NCI-H446 (cell line): Measurements from ENCODE around the gene TLX2.

ENCODE experiments used
- DNase-seq, 2 experiments: peaks; one replicate each; lab custom pipeline; 2025; lab: John Stamatoyannopoulos, UW

TLX2 gene

GRCh38 chr2:74531666-74532065 lies 17.4 kb downstream of the TLX2 start:
- DNase-seq, result no peak

DNA sequence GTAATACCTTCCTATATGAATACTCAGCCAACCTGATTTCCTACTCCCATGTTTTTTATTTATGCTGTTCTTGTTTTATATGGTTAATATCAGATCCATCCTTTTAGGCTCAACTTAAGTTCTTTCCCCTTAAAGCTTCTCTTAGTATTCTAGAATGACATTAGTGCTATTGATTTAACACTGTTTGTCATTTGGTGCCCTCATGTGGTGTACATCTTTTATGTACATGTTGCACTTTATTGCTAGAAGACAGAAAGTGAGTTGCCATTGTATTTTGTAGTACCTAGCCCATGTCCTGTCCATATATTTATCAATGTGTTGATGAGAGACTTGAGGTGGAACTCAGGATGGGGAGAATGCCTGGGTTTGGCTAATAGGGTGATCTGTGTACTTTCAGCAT lies 18.0 kb downstream of the TLX2 start:
- DNase-seq, result peak in 1 of 2 experiments; percentile 26

GRCh38 chr2:74533464-74533863 lies 19.2 kb downstream of the TLX2 start:
- DNase-seq, result no peak

DNA sequence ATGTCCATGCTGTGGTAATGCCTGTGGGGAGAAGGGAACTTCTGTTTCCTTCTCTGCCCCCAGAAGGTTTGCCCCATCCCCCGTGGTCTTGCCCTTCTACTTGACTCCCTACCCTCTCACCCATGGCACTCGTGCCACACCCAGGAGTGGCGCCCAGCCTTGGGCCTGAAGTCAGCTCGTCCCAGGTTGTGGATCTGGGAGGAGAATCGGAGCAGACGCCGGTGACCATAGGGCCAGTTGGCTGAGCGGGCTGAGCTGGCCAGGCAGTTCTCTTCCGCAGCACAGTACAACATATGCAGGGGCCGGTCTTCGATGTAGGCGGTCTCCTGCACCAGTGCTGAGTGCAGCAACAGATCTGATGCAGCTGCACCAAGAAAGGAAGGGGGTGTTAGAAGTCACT lies 20.2 kb downstream of the TLX2 start:
- DNase-seq, result no peak

DNA sequence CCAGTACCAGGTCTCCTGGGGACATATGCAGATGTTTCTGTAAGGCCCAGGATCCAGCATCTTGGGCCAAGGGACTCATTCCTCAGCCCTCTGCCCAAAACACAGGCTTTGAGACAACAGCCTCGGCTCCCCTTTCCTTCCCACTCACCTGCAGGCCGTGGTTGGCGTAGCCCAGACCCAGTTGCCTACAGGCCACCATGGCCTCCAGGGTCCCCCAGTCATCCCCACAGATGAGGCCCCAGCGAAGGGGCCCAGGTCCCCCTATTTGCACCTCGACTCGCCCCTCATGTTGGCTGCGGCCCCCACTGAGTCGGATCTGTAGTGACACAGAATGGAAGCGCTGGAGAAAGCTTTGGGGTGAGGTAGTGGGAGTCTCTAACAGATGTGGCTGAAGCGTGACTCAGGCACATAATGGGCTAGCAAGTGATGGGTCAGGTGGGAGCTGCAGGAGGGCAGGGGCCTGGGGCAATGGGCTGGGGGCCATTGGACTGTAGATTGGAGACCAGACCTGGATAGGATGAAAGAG lies 21.3 kb downstream of the TLX2 start:
- no peak for DNase-seq

- no peak for DNase-seq
These were observed 22.1 kb downstream of the TLX2 start for GRCh38 chr2:74536166-74536950.

- no peak for DNase-seq
These were observed 22.9 kb downstream of the TLX2 start for GRCh38 chr2:74537140-74537539.

- no peak for DNase-seq
These were observed 24.7 kb downstream of the TLX2 start for GRCh38 chr2:74538881-74539339.

DNA sequence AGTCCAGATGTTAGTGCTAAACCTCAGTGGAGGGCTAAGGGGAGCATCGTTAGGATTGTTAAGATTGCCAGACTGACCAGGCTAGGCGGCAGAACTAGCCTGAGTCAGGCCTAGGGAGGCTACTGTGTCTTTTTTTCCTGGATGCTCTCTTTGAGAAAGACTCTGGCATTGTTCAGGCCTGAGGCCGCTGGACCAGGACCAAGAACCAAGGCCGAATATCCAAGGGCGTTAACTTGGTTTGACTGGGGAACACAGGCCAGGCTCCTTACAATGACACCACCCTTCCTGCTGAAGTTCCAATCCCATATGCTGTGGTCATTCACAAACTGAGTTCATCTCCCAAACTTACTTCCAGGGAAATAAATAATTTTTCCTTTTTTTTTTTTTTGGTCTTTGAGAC lies 26.0 kb downstream of the TLX2 start:
- no peak for DNase-seq

DNA sequence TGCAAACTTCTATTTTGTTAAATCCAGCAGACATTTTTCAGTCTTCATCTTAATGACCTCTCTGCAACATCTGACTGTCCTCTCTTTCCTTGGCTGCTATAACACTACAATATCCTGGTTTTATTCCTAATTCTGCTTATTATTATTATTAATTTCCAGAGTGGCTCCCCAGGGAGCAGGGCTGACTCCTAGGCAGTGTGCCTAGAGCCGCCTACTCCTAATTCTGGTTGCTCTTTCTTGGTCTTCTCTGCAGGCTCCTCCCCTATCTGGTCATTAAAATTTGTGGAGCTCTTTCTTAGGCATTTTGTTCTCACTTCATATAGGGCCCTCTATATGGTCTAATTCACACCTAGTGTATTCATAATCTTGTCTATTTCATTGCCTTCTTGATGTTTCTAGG lies 28.7 kb downstream of the TLX2 start:
- DNase-seq, result no peak

DNA sequence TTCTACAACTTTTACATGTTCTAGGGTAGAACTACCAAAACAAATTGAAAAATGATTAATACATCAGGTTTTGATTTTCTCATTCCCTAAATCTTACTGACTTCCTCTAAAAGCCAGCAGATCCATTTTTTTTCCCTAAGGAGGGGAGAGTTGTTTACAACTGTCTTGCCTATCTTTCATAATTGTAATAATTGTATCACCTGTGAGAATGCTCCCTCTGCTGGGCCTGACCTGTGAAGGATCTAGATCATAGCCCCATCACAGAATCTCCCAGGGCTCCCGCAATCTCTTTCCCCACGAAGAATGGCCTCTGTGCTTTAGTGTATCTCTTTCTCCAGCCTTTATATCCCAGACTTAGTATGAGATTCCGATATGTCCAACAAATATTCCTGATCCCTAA lies 30.4 kb downstream of the TLX2 start:
- DNase-seq, result no peak

DNA sequence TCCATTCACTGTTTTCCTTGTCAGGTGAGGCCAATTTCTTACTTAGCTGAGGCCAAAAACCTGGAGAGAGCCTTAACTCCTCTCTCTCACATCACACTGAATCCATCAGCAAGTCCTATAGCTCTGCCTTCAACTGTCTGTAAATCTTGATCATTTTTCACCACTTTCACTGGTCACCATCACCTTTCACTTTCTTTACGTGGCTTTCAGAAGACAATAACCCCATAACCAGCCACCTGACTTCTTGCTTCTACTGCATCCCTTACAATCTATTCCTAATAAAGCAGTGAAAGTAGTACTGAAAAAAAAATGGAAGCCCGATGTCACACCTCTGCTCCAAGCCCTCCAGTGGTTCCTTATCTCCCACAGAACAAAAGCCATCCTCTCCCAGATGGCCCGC lies 31.8 kb downstream of the TLX2 start:
- no peak for DNase-seq

GRCh38 chr2:74548285-74548899 lies 34.1 kb downstream of the TLX2 start:
- DNase-seq, result peak; percentile 34 to 85

- DNase-seq, result peak in 1 of 2 experiments; percentile 85
These were observed 34.9 kb downstream of the TLX2 start for GRCh38 chr2:74548900-74549826.

DNA sequence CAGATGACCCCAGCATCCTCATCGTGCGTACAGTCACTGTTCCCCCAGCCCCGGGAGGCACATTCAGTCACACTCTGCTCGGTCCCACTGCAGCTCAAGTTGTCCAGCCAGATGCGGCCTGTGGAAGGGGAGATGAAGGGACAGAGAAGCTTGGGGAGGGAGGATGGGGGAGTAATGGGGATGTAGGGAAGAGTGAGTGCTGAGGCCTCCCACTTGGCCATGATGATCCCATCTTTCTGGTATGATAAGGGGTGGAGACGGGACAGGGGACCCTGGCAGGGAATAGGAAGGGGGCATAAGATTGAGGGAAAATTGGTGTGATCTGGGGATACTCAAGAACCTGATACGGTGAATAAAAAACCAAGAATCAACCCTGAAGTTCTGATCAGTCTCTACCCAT lies 36.0 kb downstream of the TLX2 start:
- DNase-seq, result no peak

- DNase-seq, result no peak
These were observed 37.3 kb downstream of the TLX2 start for GRCh38 chr2:74551530-74551929.

- DNase-seq, result no peak
These were observed 38.0 kb downstream of the TLX2 start for GRCh38 chr2:74551942-74552913.

GRCh38 chr2:74552914-74553811 lies 38.9 kb downstream of the TLX2 start:
- no peak for DNase-seq

DNA sequence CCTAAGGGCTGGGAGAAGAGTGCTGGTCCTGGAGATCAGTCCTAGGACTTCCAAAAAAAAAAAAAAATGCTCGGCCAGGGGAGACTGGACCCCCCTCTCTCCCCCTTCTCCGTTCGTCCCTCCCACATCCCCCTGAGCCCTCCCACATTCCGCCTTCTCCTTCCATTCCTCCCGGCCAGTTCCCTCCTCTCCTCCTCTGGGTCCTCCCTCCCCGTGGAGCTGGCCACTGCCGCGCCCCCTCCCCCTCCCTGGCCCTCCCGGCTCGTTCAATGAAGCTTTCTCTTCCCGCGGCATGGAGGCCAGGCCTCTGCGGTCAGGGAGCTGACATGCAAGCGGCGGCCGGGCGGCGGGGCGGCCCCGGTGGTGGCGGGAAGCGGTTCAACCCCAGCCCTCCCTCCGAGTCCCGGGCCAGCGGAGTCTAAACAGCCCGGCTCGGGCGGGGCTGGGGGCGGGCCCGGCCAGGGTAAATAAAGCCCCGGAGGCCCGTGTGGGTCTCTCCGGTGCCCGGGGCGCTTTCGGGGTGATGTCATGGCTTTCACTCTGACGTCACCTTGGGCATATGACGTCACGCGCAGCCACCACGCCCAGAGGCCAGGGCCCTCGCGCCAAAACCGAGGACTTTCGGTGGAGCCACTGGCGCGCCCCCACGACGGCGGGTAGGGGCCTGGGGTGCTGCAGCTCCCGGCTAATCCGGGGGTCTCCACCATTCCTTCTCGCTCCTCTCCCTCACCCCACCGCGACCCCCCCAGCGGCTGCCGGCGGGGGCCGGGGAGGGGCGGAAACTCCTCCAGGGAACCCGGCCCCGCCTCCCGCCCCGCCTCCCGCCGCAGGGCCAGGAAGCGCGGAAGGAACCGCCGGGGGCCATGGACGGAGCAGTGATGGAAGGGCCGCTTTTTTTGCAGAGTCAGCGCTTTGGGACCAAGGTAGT lies 39.9 kb downstream of the TLX2 start, which contains the start of the genes DOK1 and LOXL3:
DOK1 (plus strand) TSS at position 829 of the 928 bp plus-strand sequence; CDS start at position 864, 35 bp downstream.
LOXL3 (minus strand) TSS at position 51 of the 928 bp plus-strand sequence. CDS start 1,308 bp downstream, outside the sequence.
- DNase-seq, result peak; percentile 48 to 72
